Stomach (tissue), 9 donors: ENCODE data around the gene FMN2. TPM values are rescaled to one million over a fixed set of nuclear protein-coding genes. Genes with fewer than 3 reads are reported as not detected.

Experiments
- DNase-seq, 2 donors: peaks; one replicate each; pipeline versions ENCODE4 v3.0.0 to v3.0.0-alpha.2; 2013 to 2019
- H3K27ac ChIP-seq, 5 donors: fragments of 200-600 bp in 4 of 5; sonication (generic) in 4 of 5; one replicate each; pipeline ENCODE4 v1.5.1; 2013 to 2019; ENCODE audit warnings: mild to moderate bottlenecking in 1 of 5, moderate library complexity in 1 of 5
- H3K27me3 ChIP-seq, 3 donors: fragments of 200-600 bp; sonication (generic); one replicate each; pipeline ENCODE4 v1.5.1; 2017 to 2019; ENCODE audit warnings: mixed run types in 1 of 3
- H3K36me3 ChIP-seq, 4 donors: fragments of 200-600 bp; sonication (generic); 1 replicate in 3 of 4; 2 replicates in 1 of 4; pipeline ENCODE4 v1.5.1; 2016 to 2019
- H3K4me1 ChIP-seq, 4 donors: fragments of 200-600 bp; sonication (generic); one replicate each; pipeline ENCODE4 v1.5.1; 2016 to 2019
- H3K4me3 ChIP-seq, 4 donors: fragments of 200-600 bp; sonication (generic) in 3 of 4; one replicate each; pipeline ENCODE4 v1.5.1; 2016 to 2019; ENCODE audit warnings: mild to moderate bottlenecking in 1 of 4
- H3K9me3 ChIP-seq, 4 donors: fragments of 200-600 bp; sonication (generic); one replicate each; pipeline ENCODE4 v1.5.1; 2016 to 2019
- EP300 ChIP-seq: sonication (generic); formaldehyde crosslinking; IDR thresholded peaks from one replicate; pipeline ENCODE4 v1.6.1; 2017; ENCODE audit warnings: antibody characterized with exemption
- POLR2A ChIP-seq, 4 donors: fragments of 450-650 bp; IDR thresholded peaks; one replicate each; pipeline ENCODE4 v1.6.1; 2016; ENCODE audit warnings: antibody characterized with exemption in 4 of 4, control low read depth in 2 of 4, mild to moderate bottlenecking in 1 of 4, moderate library complexity in 1 of 4
- POLR2AphosphoS5 ChIP-seq, 3 donors: sonication (generic); formaldehyde crosslinking; IDR thresholded peaks; one replicate each; pipeline ENCODE4 v1.6.1; 2016; ENCODE audit warnings: antibody characterized with exemption in 3 of 3
- WGBS, 5 donors: extraction: QIAGEN DNeasy Blood & Tissue Kit in 3 of 5; methylation state at CpG; one replicate each; pipeline versions ENCODE4 v1.1.5 to v1.1.7; 2013 to 2018; 5-methylcytosine and 5-hydroxymethylcytosine counted together
- intact Hi-C: fragments of 100-400 bp; cut with DNase I; formaldehyde crosslinking; loops from one replicate; pipeline ENCODE4 v1.15.1; 2023; ENCODE audit warnings: low total_unique reads
- polyA plus RNA-seq, 3 donors: library from polyadenylated mRNA; stranded (reverse); fragments of 200-250 nt; gene quantifications; one replicate each; pipeline ENCODE4 v1.2.3, GENCODE V29; 2013
- total RNA-seq, 5 donors: library from RNA; depleted of rRNA; stranded (reverse); fragments of >200 nt; gene quantifications; one replicate each; pipeline versions ENCODE4 v1.1.0 to v1.2.3, GENCODE V29; 2014 to 2016
- TF ChIP-seq, protein P1 (sequence below), 7 experiments: fragments of 450-650 bp in 4 of 7; fragments of 200-600 bp in 3 of 7; sonication (generic) in 3 of 7; IDR thresholded peaks; one replicate each; pipeline ENCODE4 v1.5.1; 2016 to 2019; ENCODE audit warnings: antibody characterized with exemption in 7 of 7, control low read depth in 2 of 7, mild to moderate bottlenecking in 1 of 7
- donor health status: healthy with polysubstance abuse.
- donor health status: Bipolar disorder and iron deficiency.
- donor health status: healthy.

The FMN2 gene
- total and polyA plus RNA-seq, 8 donors = 0.61 to 3.3 (median 0.87) TPM; not detected in 2

DNA sequence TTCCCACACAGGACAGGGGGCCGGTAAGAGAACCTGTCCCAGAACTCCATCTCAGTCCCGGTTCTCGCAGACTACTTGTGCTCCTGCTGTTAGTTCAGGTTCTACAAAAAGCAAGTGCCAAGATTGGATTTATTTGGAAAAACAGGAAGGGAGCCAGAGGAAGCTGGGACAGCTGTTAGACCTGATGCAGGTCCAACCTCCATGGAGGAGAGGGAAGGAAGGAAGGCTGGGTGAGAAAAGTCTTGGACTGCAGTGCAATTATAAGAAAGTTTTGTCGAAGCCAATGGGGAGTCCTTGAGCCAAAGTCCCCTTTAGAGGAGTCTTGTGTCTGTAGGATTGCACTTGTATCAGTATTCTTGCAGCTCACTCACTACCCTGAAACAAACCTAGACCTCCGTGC is 329.1 kb downstream of the FMN2 start:
- Histone ChIP-seq H3K9me3 (no peaks in the 10 kb centered on the region), H3K36me3 (no peaks in the 10 kb centered on the region), H3K27me3 (no peaks in the 10 kb centered on the region), H3K4me3 (no peak overlapping the region), H3K27ac (no peak overlapping the region), H3K4me1 (no peaks in the 10 kb centered on the region)
- TF ChIP-seq EP300 (no peak), POLR2AphosphoS5 (IDR thresholded peaks at IDR 0.05) (no peak), POLR2A (IDR thresholded peaks at IDR 0.05) (no peak)
- TF ChIP-seq, protein P1, sequence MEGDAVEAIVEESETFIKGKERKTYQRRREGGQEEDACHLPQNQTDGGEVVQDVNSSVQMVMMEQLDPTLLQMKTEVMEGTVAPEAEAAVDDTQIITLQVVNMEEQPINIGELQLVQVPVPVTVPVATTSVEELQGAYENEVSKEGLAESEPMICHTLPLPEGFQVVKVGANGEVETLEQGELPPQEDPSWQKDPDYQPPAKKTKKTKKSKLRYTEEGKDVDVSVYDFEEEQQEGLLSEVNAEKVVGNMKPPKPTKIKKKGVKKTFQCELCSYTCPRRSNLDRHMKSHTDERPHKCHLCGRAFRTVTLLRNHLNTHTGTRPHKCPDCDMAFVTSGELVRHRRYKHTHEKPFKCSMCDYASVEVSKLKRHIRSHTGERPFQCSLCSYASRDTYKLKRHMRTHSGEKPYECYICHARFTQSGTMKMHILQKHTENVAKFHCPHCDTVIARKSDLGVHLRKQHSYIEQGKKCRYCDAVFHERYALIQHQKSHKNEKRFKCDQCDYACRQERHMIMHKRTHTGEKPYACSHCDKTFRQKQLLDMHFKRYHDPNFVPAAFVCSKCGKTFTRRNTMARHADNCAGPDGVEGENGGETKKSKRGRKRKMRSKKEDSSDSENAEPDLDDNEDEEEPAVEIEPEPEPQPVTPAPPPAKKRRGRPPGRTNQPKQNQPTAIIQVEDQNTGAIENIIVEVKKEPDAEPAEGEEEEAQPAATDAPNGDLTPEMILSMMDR (IDR thresholded peaks at IDR 0.05) = no peak
- intact Hi-C loops = no loop called here
- DNase-seq = no peak
- WGBS, 5 donors = 83 to 87% (median 85%) methylated on average over 5 of the region's 5 CpGs

- TF ChIP-seq EP300 (no peak), POLR2AphosphoS5 (IDR thresholded peaks at IDR 0.05) (no peak), POLR2A (IDR thresholded peaks at IDR 0.05) (no peak)
- TF ChIP-seq, protein P1 (IDR thresholded peaks at IDR 0.05) = no peak
- intact Hi-C loops = no loop called here
- H3K4me1 ChIP-seq = no peaks in the 10 kb centered on the region
- H3K27me3 ChIP-seq = no peaks in the 10 kb centered on the region
- H3K36me3 ChIP-seq = no peaks in the 10 kb centered on the region
- H3K4me3 ChIP-seq = no peak overlapping the region
- WGBS, 5 donors = 56 to 77% (median 73%) methylated on average over 6 of the region's 6 CpGs
- DNase-seq = no peak
- H3K27ac ChIP-seq = no peak overlapping the region
- H3K9me3 ChIP-seq = no peaks in the 10 kb centered on the region
These were observed 331.7 kb downstream of the FMN2 start for GRCh38 chr1:240423246-240423924.

- Histone ChIP-seq H3K4me1 (no peaks in the 10 kb centered on the region), H3K27me3 (no peaks in the 10 kb centered on the region), H3K9me3 (no peaks in the 10 kb centered on the region), H3K36me3 (no peaks in the 10 kb centered on the region), H3K4me3 (no peak overlapping the region), H3K27ac (no peak overlapping the region)
- intact Hi-C loops = no loop called here
- 72 to 79% (median 76%) methylated on average over 7 of the region's 7 CpGs for WGBS, 5 donors
- TF ChIP-seq POLR2A (IDR thresholded peaks at IDR 0.05) (no peak), EP300 (no peak), POLR2AphosphoS5 (IDR thresholded peaks at IDR 0.05) (no peak)
- TF ChIP-seq, protein P1 (IDR thresholded peaks at IDR 0.05) = no peak
- DNase-seq = no peak
These were observed 333.2 kb downstream of the FMN2 start for GRCh38 chr1:240424740-240425464.

GRCh38 chr1:240426051-240426450 is 334.4 kb downstream of the FMN2 start:
- H3K4me1 ChIP-seq = no peaks in the 10 kb centered on the region
- DNase-seq = no peak
- no peaks in the 10 kb centered on the region for H3K9me3 ChIP-seq
- TF ChIP-seq, protein P1 (IDR thresholded peaks at IDR 0.05) = no peak
- TF ChIP-seq EP300 = no peak
- no peak for TF ChIP-seq POLR2AphosphoS5 (IDR thresholded peaks at IDR 0.05)
- no peak for TF ChIP-seq POLR2A (IDR thresholded peaks at IDR 0.05)
- 83 to 94% (median 91%) methylated on average over 2 of the region's 2 CpGs for WGBS, 5 donors
- no peaks in the 10 kb centered on the region for H3K36me3 ChIP-seq
- H3K27ac ChIP-seq = no peak overlapping the region
- intact Hi-C loops = no loop called here
- no peaks in the 10 kb centered on the region for H3K27me3 ChIP-seq
- H3K4me3 ChIP-seq = no peak overlapping the region
